Measurements from ENCODE around the gene CLPTM1L. TPM values are rescaled to one million over a fixed set of nuclear protein-coding genes. Genes with fewer than 3 reads are reported as not detected.

Gene CLPTM1L
- total RNA-seq, 2 donors from 2014 or later, result 70.5 to 80.9 TPM

DNA sequence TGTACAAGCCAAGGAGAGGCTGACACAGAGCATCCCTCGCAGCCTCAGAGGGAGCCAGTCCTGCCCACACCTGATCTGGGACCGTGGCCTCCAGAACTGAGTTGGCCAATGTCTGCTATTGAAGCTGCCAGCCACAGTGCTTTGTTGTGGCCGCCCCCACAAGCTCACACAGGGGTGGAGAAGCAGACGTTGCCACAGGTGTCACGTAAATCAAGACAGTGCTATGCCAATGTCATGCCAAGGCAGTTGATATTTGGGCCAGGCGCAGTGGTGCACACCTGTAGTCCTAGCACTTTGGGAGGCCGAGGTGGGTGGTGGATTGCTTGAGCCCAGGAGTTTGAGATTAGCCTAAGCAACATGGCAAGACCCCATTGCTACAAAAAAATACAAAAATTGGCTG lies 32.7 kb downstream of the CLPTM1L start:
- Mint-ChIP-seq H3K4me1 (peaks cover 43% of the 10 kb centered on the region), H3K27ac (peak overlapping the region; percentile 82), H3K4me3 (no peak overlapping the region), H3K27me3 (no peaks in the 10 kb centered on the region), H3K36me3 (ENCODE audit: low read depth) (peaks cover 2% of the 10 kb centered on the region)
- no peaks in the 10 kb centered on the region for H3K9me3 ChIP-seq (ENCODE audit: control insufficient read depth, low read length, poor library complexity, severe bottlenecking)
- ATAC-seq (peak; percentile 53), DNase-seq (peak in 2 of 3 donors; percentile 26 to 35)

DNA sequence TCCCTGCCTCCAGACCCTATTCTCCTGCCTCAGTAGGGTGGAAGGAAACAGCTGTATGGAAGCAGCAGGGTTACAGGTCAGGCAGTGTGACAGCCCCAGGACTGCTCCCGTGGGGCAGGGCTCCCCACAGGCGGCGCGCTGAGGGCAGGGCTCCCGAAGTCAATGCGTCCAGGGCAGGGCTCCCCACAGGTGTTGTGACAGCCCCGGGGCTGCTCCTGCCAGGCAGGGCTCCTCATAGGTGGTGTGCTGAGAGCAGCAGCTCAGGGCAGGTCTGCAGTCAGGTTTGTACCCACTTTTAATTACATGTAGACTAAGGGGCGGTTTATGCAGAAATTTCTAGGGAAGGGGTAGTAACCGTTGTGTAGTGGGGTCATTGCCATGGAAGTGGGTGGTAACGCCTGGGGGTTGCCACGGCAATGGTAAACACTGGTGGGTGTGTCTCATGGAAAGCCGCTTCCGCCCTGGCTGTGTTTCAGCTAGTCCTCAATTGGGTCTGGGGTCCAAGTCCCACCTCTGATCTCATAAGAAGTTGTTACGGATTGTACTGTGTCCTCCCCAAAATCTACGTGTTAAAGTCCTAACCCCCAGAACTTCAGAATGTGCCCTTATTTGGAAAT lies 33.4 kb downstream of the CLPTM1L start:
- H3K9me3 ChIP-seq (ENCODE audit: control insufficient read depth, low read length, poor library complexity, severe bottlenecking), result no peaks in the 10 kb centered on the region
- peak overlapping the region; percentile 2 for H3K4me3 Mint-ChIP-seq
- no peaks in the 10 kb centered on the region for H3K36me3 Mint-ChIP-seq (ENCODE audit: low read depth)
- ATAC-seq (no peak), DNase-seq (peak in 1 of 3 donors; percentile 5)
- no peaks in the 10 kb centered on the region for H3K27me3 Mint-ChIP-seq
- peaks cover 37% of the 10 kb centered on the region for H3K4me1 Mint-ChIP-seq
- no peak overlapping the region for H3K27ac Mint-ChIP-seq

DNA sequence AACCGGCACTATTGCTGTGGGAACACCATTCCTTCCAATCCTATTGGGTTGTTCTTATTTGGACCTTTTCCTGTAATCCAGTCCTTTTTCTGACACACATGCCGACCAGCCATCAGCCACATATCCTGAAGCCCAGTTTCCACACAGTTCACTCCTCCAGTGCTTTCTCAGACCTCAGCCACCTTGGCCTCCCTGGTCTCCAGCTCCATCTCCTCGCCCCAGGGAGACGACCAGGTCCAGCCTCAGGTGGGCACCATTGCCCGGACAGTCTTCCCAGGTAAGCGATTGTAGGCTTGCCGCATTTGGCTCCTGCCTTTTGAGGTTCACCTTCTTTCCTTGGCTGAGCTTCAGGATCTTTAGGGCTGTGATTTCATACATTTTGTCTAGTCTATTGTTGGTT lies 34.8 kb downstream of the CLPTM1L start:
- H3K27ac Mint-ChIP-seq, result no peak overlapping the region
- peaks cover 28% of the 10 kb centered on the region for H3K4me1 Mint-ChIP-seq
- DNase-seq (peak in 1 of 3 donors; percentile 4), ATAC-seq (no peak)
- H3K27me3 Mint-ChIP-seq, result no peaks in the 10 kb centered on the region
- H3K9me3 ChIP-seq (ENCODE audit: control insufficient read depth, low read length, poor library complexity, severe bottlenecking), result no peaks in the 10 kb centered on the region
- no peaks in the 10 kb centered on the region for H3K36me3 Mint-ChIP-seq (ENCODE audit: low read depth)
- no peak overlapping the region for H3K4me3 Mint-ChIP-seq

DNA sequence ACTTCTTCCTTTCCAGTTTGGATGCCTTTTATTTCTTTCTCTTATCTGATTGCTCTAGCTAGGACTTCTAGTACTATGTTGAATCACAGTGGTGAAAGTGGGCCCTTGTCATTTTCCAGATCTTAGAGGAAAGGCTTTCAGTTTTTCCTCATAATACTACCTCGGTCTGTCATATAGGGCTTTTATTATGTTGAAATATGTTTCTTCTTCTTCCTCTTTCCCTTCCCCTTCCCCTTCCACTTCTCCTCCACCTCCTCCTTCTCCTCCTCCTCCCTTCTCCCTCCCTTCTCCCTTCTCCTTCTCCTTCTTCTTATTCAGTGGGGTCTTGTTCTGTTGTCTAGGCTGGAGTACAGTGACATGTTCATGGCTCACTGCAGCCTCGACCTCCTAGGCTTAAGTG lies 40.9 kb downstream of the CLPTM1L start:
- ATAC-seq (no peak), DNase-seq (no peak)
- H3K4me1 Mint-ChIP-seq, result peaks cover 13% of the 10 kb centered on the region
- no peaks in the 10 kb centered on the region for H3K27me3 Mint-ChIP-seq
- H3K4me3 Mint-ChIP-seq, result no peak overlapping the region
- no peak overlapping the region for H3K27ac Mint-ChIP-seq
- H3K36me3 Mint-ChIP-seq (ENCODE audit: low read depth), result no peaks in the 10 kb centered on the region
- no peaks in the 10 kb centered on the region for H3K9me3 ChIP-seq (ENCODE audit: control insufficient read depth, low read length, poor library complexity, severe bottlenecking)

DNA sequence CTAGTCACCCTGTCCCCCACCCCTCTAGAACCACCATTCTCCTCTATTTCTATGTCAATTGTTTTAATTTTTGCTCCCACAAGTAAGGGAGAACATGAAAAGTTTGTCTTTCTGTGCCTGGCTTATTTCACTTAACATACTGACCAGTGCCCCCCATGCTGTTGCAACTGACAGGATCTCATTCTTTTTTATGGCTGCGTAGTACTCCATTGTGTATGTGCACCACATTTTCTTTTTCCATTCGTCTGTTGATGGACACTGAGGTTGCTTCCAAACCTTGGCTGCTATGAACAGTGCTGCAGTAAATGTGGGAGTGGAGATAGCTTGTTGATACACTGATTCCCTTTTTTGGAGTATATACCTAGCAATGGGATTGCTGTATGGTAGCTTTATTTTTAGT lies 42.6 kb downstream of the CLPTM1L start:
- no peak for DNase-seq
- no peaks in the 10 kb centered on the region for H3K36me3 Mint-ChIP-seq (ENCODE audit: low read depth)
- ATAC-seq, result no peak
- no peak overlapping the region for H3K4me3 Mint-ChIP-seq
- H3K27ac Mint-ChIP-seq, result no peak overlapping the region
- H3K27me3 Mint-ChIP-seq, result no peaks in the 10 kb centered on the region
- no peaks in the 10 kb centered on the region for H3K9me3 ChIP-seq (ENCODE audit: control insufficient read depth, low read length, poor library complexity, severe bottlenecking)
- H3K4me1 Mint-ChIP-seq, result peaks cover 8% of the 10 kb centered on the region

GRCh38 chr5:1300581-1301083 lies 44.3 kb downstream of the CLPTM1L start:
- no peak overlapping the region for H3K4me3 Mint-ChIP-seq
- H3K4me1 Mint-ChIP-seq, result peaks cover 11% of the 10 kb centered on the region
- no peaks in the 10 kb centered on the region for H3K9me3 ChIP-seq (ENCODE audit: control insufficient read depth, low read length, poor library complexity, severe bottlenecking)
- H3K27me3 Mint-ChIP-seq, result no peaks in the 10 kb centered on the region
- H3K36me3 Mint-ChIP-seq (ENCODE audit: low read depth), result no peaks in the 10 kb centered on the region
- H3K27ac Mint-ChIP-seq, result no peak overlapping the region
- ATAC-seq (no peak), DNase-seq (peak in 1 of 3 donors; percentile 1)

DNA sequence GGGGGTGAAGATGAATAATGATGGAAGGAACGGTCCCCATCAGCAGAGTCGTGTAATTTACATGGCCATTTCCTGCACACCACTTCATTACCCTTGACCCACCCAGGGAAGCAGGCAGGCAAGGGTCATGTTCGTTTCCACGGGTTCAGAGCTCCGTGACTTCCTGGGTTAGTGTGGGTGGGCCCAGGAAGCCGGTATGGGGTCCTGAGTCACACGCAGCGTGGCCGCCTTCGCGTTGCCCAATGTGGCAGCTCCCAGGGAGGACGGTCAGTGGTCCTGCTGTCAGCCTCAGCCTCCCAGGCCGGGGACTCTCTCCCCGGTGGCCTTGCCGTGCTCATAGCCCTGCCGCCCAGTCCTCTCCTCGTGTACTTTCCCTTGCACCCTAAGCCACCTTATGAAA lies 44.9 kb downstream of the CLPTM1L start:
- DNase-seq (peak in 1 of 3 donors; percentile 6), ATAC-seq (no peak)
- no peaks in the 10 kb centered on the region for H3K27me3 Mint-ChIP-seq
- peaks cover 11% of the 10 kb centered on the region for H3K4me1 Mint-ChIP-seq
- no peaks in the 10 kb centered on the region for H3K9me3 ChIP-seq (ENCODE audit: control insufficient read depth, low read length, poor library complexity, severe bottlenecking)
- H3K27ac Mint-ChIP-seq, result no peak overlapping the region
- H3K4me3 Mint-ChIP-seq, result no peak overlapping the region
- H3K36me3 Mint-ChIP-seq (ENCODE audit: low read depth), result no peaks in the 10 kb centered on the region

DNA sequence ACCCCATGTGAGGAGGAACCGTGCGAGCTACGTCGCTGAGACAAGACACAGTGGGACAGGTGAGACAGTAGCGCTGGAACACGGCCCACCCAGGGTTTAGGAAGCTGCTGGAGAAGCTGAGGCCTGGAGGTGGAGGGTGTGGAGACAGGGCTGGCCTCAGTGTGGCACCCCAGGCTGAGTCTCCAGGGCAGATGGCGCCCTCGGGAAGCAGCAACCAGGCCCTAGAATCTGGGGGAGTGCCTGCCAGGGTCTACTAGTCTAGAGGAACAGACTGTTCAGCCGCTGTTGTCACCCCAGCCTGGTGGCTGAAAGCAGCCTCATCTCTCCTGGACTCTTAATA lies 45.4 kb downstream of the CLPTM1L start:
- Mint-ChIP-seq H3K27me3 (no peaks in the 10 kb centered on the region), H3K27ac (no peak overlapping the region), H3K36me3 (ENCODE audit: low read depth) (no peaks in the 10 kb centered on the region), H3K4me3 (no peak overlapping the region), H3K4me1 (peaks cover 11% of the 10 kb centered on the region)
- ATAC-seq (no peak), DNase-seq (peak in 1 of 3 donors; percentile 2)
- H3K9me3 ChIP-seq (ENCODE audit: control insufficient read depth, low read length, poor library complexity, severe bottlenecking), result no peaks in the 10 kb centered on the region

DNA sequence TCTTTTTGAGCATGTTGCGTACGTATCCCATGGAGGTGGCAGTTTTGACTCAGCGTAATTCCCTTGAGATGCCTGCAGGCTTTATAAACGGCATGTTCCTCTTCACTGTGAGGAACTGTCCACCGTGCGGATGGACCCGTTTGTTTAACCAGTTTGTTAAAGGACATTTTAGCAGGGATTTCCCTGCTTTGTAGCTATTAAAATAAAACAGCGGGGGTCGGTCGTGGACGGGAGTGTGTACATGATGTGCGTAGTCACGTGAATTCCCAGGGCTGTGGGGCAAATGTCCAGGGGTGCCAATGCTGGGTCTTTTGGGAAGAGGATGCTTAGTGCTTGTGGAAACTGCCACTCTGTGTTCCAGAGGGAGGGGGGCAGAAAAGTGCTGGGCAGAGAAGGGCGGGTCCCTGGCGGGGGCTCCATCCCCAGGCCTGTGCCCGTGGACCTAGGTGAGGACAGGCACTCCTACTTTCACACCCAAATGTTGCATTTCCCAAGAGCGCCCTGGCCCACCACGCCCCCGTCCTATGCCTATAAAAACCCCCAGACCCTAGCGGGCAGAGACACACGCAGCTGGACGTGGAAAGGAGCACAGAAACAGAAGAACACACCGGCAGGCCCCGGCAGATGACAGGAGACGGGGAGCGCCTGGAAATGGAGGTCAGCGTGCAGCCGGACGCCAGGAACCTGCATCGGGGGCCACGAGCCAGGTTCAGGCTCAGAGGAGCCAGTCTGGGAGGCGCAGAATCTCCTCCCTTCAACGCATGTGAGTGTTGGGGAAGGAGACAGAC lies 46.0 kb downstream of the CLPTM1L start:
- Mint-ChIP-seq H3K27ac (no peak overlapping the region), H3K4me1 (peaks cover 8% of the 10 kb centered on the region), H3K4me3 (no peak overlapping the region), H3K36me3 (ENCODE audit: low read depth) (no peaks in the 10 kb centered on the region), H3K27me3 (no peaks in the 10 kb centered on the region)
- peak in 1 of 3 donors; percentile 4 for DNase-seq
- no peaks in the 10 kb centered on the region for H3K9me3 ChIP-seq (ENCODE audit: control insufficient read depth, low read length, poor library complexity, severe bottlenecking)
- no peak for ATAC-seq

- DNase-seq, result peak in 1 of 3 donors; percentile 6
- Mint-ChIP-seq H3K27ac (no peak overlapping the region), H3K36me3 (ENCODE audit: low read depth) (no peaks in the 10 kb centered on the region), H3K4me1 (peaks cover 7% of the 10 kb centered on the region), H3K4me3 (no peak overlapping the region), H3K27me3 (no peaks in the 10 kb centered on the region)
- H3K9me3 ChIP-seq (ENCODE audit: control insufficient read depth, low read length, poor library complexity, severe bottlenecking), result no peaks in the 10 kb centered on the region
- ATAC-seq, result no peak
Observed at GRCh38 chr5:1298067-1298551, 46.8 kb downstream of the CLPTM1L start.

GRCh38 chr5:1297243-1297642 lies 47.7 kb downstream of the CLPTM1L start:
- Mint-ChIP-seq H3K4me3 (no peak overlapping the region), H3K27me3 (no peaks in the 10 kb centered on the region), H3K4me1 (peaks cover 7% of the 10 kb centered on the region), H3K27ac (no peak overlapping the region), H3K36me3 (ENCODE audit: low read depth) (no peaks in the 10 kb centered on the region)
- ATAC-seq (no peak), DNase-seq (no peak)
- H3K9me3 ChIP-seq (ENCODE audit: control insufficient read depth, low read length, poor library complexity, severe bottlenecking), result no peaks in the 10 kb centered on the region

- Mint-ChIP-seq H3K27ac (no peak overlapping the region), H3K4me3 (peak overlapping the region; percentile 65), H3K36me3 (ENCODE audit: low read depth) (no peaks in the 10 kb centered on the region), H3K4me1 (peaks cover 3% of the 10 kb centered on the region), H3K27me3 (no peaks in the 10 kb centered on the region)
- DNase-seq (no peak), ATAC-seq (no peak)
- H3K9me3 ChIP-seq (ENCODE audit: control insufficient read depth, low read length, poor library complexity, severe bottlenecking), result no peaks in the 10 kb centered on the region
Observed at GRCh38 chr5:1295650-1296037, 49.3 kb downstream of the CLPTM1L start.

- no peaks in the 10 kb centered on the region for H3K36me3 Mint-ChIP-seq (ENCODE audit: low read depth)
- no peak within 1 kb of the TSS for H3K27ac Mint-ChIP-seq
- peak; percentile 87 for ATAC-seq
- H3K9me3 ChIP-seq (ENCODE audit: control insufficient read depth, low read length, poor library complexity, severe bottlenecking), result no peaks in the 10 kb centered on the region
- peak; percentile 54 to 68 (median 62) for DNase-seq
- peak within 1 kb of the TSS; percentile 74 for H3K4me3 Mint-ChIP-seq
- peaks cover 3% of the 10 kb centered on the region for H3K4me1 Mint-ChIP-seq
- no peaks in the 10 kb centered on the region for H3K27me3 Mint-ChIP-seq
Observed at GRCh38 chr5:1294835-1295649, 49.9 kb downstream of the CLPTM1L start, which contains the start of gene TERT. Gene TERT (minus strand): TSS chr5:1295068. CDS start chr5:1294989, 79 bp downstream.

All from T-helper 17 cell (primary cell).